GM18951 (cell line): ENCODE data around the gene XRN1.

Source experiments
- POLR2A ChIP-seq: IDR thresholded peaks from 4 replicates; pipeline ENCODE4 v1.6.1; 2011; ENCODE audit warnings: mild to moderate bottlenecking; ENCODE audit not compliant: insufficient read length, insufficient read depth; ENCODE audit errors: extremely low read depth
- in situ Hi-C: fragments of 300-500 bp; cut with MboI; formaldehyde crosslinking; loops from one replicate; pipeline ENCODE4 v1.12.0; 2022; ENCODE audit warnings: low sequenced_read_pairs, mixed read lengths, inconsistent platforms; ENCODE audit not compliant: unreplicated experiment

Gene XRN1

DNA sequence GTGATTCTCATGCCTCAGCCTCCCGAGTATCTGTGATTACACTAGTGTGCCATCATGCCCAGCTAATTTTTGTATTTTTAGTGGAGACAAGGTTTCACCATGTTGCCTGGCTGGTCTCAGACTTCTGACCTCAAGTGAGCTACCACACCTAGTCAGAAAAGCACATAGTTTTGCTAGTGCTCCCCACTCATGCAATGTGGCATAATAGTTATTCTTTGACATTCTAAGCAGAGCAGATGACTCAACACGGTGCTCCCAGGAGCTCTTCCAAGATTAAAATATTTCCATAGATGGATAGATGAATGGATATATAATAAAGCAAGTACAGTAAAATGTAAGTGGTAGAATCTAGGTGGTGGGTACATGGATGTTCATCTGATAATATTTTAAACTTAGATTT lies 169.4 kb downstream of the XRN1 start:
- TF ChIP-seq POLR2A = no peak
- in situ Hi-C loops = loop anchor here (10.0 kb wide), 1 partner anchor 254 kb away; no protein-coding TSS in a partner anchor

DNA sequence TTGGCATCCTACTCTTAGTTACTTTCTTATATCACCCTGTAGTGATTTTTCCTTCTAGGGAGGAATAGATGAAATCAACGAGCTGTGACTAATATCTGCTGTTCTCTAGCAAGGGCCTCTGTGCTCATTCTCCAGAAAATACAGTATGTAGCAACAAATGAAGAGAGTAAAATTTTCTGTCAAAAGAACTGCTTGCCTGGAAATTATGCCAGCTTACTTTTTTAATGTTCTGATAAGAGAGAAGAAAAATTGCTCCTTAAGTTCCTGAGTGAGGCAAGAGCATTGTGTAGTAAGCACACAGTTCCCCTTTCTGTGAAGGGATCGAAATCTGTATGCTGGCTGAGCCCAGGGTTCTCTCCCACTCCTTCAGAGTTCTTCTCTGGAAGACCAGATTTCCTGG lies 171.1 kb downstream of the XRN1 start:
- in situ Hi-C loops = loop anchor here (10.0 kb wide), 1 partner anchor 252 kb away; no protein-coding TSS in a partner anchor
- TF ChIP-seq POLR2A = no peak

- in situ Hi-C loops = loop anchor here (10.0 kb wide), 1 partner anchor 251 kb away; no protein-coding TSS in a partner anchor
- TF ChIP-seq POLR2A = no peak
Measured at GRCh38 chr3:142275856-142276255, 172.0 kb downstream of the XRN1 start.

- no peak for TF ChIP-seq POLR2A
- in situ Hi-C loops = loop anchor here (10.0 kb wide), 1 partner anchor 250 kb away; no protein-coding TSS in a partner anchor
Measured at GRCh38 chr3:142274908-142275307, 172.9 kb downstream of the XRN1 start.

GRCh38 chr3:142273501-142273900 lies 174.3 kb downstream of the XRN1 start:
- no peak for TF ChIP-seq POLR2A
- in situ Hi-C loops = loop anchor here (10.0 kb wide), 1 partner anchor 249 kb away; no protein-coding TSS in a partner anchor

- in situ Hi-C loops = loop anchor here (10.0 kb wide), 1 partner anchor 248 kb away; no protein-coding TSS in a partner anchor
- TF ChIP-seq POLR2A = no peak
Measured at GRCh38 chr3:142272200-142272891, 175.5 kb downstream of the XRN1 start.

GRCh38 chr3:142270407-142270806 lies 177.4 kb downstream of the XRN1 start:
- in situ Hi-C loops = loop anchor here (10.0 kb wide), 1 partner anchor 246 kb away; no protein-coding TSS in a partner anchor
- no peak for TF ChIP-seq POLR2A

- in situ Hi-C loops = loop anchor here (10.0 kb wide), 1 partner anchor 245 kb away; no protein-coding TSS in a partner anchor
- TF ChIP-seq POLR2A = no peak
Measured at GRCh38 chr3:142269767-142270166, 178.1 kb downstream of the XRN1 start.

GRCh38 chr3:142268426-142268825 lies 179.4 kb downstream of the XRN1 start:
- no peak for TF ChIP-seq POLR2A
- in situ Hi-C loops = no loop called here

GRCh38 chr3:142267269-142267668 lies 180.6 kb downstream of the XRN1 start:
- no peak for TF ChIP-seq POLR2A
- in situ Hi-C loops = no loop called here

GRCh38 chr3:142263112-142263511 lies 184.7 kb downstream of the XRN1 start:
- in situ Hi-C loops = no loop called here
- no peak for TF ChIP-seq POLR2A

DNA sequence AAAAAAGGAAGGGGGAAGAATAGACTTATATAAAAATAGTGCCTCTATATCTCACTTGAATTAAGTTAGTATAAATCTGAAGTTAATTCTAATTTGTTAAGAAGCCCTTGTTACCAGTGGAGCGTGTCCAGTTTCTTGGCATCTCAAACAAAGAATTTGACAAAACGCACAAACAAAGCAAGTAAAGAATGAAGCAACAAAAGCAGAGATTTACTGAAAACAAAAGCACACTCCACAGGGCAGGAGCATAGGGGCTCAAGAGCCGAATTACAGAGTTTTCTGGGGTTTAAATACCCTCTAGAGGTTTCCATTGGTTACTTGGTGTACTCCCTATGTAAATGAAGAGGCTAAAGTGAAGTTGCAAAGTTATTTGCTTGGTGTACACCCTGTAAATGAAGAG lies 188.5 kb downstream of the XRN1 start:
- TF ChIP-seq POLR2A = no peak
- in situ Hi-C loops = no loop called here

DNA sequence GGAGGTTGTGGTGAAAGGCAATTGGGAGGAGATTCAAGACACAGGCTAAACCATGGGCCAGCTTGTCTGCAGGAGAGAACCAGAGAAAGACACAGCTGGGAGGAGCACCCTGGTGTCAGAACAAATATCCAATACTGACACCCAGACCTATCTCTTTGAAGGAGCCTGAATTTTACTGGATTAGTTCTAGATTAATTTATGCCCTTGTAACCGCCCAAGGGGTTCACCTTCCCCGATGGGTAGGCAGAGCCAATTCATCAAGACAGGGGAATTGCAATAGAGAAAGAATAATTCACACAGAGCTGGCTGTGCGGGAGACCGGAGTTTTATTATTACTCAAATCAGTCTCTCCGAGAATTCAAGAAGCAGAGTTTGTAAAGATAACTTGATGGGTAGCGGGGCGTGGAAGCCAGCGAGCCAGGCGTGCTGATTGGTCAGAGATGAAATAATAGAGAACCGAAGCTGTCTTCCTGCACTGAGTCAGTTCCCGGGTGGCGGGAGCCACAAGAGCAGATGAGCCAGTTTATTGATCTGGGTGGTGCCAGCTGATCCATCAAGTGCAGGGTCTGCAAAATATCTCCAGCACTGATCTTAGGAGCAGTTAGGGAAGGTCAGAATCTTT lies 191.0 kb downstream of the XRN1 start:
- TF ChIP-seq POLR2A = no peak
- in situ Hi-C loops = no loop called here
